ENCODE results near the gene ANAPC2.

The ANAPC2 gene, protein sequence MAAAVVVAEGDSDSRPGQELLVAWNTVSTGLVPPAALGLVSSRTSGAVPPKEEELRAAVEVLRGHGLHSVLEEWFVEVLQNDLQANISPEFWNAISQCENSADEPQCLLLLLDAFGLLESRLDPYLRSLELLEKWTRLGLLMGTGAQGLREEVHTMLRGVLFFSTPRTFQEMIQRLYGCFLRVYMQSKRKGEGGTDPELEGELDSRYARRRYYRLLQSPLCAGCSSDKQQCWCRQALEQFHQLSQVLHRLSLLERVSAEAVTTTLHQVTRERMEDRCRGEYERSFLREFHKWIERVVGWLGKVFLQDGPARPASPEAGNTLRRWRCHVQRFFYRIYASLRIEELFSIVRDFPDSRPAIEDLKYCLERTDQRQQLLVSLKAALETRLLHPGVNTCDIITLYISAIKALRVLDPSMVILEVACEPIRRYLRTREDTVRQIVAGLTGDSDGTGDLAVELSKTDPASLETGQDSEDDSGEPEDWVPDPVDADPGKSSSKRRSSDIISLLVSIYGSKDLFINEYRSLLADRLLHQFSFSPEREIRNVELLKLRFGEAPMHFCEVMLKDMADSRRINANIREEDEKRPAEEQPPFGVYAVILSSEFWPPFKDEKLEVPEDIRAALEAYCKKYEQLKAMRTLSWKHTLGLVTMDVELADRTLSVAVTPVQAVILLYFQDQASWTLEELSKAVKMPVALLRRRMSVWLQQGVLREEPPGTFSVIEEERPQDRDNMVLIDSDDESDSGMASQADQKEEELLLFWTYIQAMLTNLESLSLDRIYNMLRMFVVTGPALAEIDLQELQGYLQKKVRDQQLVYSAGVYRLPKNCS

DNA sequence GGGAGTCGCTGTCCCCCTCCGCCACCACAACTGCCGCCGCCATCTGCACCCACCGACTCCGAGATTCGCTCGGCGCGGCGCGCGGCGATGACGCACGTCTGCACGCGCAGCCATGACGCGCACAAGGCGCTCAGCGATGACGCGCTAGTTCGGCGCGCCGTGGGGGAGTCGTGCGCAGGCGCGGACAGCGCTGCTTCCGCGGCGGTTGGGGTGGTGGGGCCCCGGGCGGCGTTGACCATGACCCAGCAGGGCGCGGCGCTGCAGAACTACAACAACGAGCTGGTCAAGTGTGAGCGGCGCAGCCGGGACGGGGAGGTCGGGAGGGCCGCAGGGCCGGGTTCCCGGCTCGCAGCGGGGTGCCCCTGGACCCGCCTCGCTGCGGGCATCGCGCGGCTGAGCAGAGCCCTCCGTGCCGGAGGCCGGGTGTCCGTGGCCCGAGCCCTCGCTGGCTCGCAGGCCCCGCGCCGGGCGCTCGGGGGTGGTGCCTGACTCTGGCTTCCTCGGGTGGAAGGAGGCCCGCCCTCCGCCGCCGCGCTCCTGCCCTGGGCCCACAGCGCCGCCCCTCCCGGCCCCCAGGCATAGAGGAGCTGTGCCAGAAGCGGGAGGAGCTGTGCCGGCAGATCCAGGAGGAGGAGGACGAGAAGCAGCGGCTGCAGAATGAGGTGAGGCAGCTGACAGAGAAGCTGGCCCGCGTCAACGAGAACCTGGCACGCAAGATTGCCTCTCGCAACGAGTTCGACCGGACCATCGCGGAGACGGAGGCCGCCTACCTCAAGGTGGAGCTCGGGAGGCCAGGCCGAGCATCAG, at the start of gene ANAPC2, which contains the start of gene SSNA1:
Gene ANAPC2 (minus strand): TSS at position 71 of the 807 bp plus-strand sequence. CDS start 28 bp downstream, at position 43.
Gene SSNA1 (plus strand): TSS at position 187 of the 807 bp plus-strand sequence. CDS start 51 bp downstream, at position 238.
- H3K36me3 ChIP-seq: peaks cover 41 to 80% (median 62%) of the 10 kb centered on the region in 11 experiments
- peak within 1 kb of the TSS; percentile 93 to 100 (median 100) for H3K4me2 ChIP-seq
- peaks cover 12 to 96% (median 83%) of the 10 kb centered on the region in 11 experiments; a peak in 21 of 22 replicates for H4K20me1 ChIP-seq
- TF ChIP-seq Cebpa-rat (IDR thresholded peaks at IDR 0.05): no peak
- peak within 1 kb of the TSS; percentile 86 to 95 (median 93) for H3K9ac ChIP-seq
- peak within 1 kb of the TSS; percentile 83 to 99 (median 98) for H3K4me3 ChIP-seq
- peaks cover 48 to 70% (median 60%) of the 10 kb centered on the region in 10 experiments for H3K4me1 ChIP-seq
- no peaks in the 10 kb centered on the region for H3K27me3 ChIP-seq
- H3K9me3 ChIP-seq (replicated peaks in 1 of 11): no peaks in the 10 kb centered on the region
- peak within 1 kb of the TSS; percentile 82 to 94 (median 89) for H3K27ac ChIP-seq

DNA sequence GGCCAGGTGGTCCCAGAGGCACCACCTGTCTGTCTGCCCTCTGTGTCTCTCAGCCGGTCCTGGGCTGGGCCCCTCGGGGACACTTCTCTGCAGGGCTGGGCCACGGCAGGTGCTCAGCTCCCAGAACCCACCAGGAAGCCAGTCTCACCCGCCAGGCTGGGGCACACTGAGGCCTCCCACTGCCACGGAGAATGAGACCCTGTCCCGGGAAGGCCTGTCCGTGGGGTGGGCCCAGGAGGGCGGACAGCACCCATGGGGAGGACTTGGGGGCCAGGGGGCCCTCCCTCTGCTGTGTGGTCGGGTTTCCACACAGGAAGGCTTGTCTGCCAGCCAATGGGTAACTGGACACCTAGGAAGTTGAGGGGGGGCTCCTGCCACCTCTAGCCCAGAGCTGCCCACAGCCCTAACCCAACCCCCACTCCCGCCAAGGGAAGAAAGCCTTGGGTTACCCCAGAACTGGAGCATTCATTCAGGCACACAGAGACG, 48.6 kb upstream of the ANAPC2 start:
- Histone ChIP-seq H4K20me1 (peaks cover 5 to 55% (median 43%) of the 10 kb centered on the region in 11 experiments), H3K36me3 (peaks cover 3 to 5% (median 4%) of the 10 kb centered on the region in 11 experiments; a peak in 21 of 22 replicates), H3K4me1 (peaks cover 58 to 71% (median 66%) of the 10 kb centered on the region in 10 experiments), H3K27me3 (no peaks in the 10 kb centered on the region), H3K4me3 (peak overlapping the region in 8 of 10 experiments; percentile 23 to 40 (median 30); a peak in 6 of 20 replicates), H3K9ac (peak overlapping the region in 10 of 11 experiments; percentile 35 to 93 (median 66); a peak in 17 of 22 replicates), H3K9me3 (replicated peaks in 1 of 11) (peaks cover 0 to 3% (median 0%) of the 10 kb centered on the region in 11 experiments; a peak in 1 of 22 replicates), H3K4me2 (peak overlapping the region; percentile 90 to 98 (median 95)), H3K27ac (peak overlapping the region in 8 of 11 experiments; percentile 25 to 64 (median 46); a peak in 15 of 22 replicates)
- TF ChIP-seq Cebpa-rat (IDR thresholded peaks at IDR 0.05): no peak

DNA sequence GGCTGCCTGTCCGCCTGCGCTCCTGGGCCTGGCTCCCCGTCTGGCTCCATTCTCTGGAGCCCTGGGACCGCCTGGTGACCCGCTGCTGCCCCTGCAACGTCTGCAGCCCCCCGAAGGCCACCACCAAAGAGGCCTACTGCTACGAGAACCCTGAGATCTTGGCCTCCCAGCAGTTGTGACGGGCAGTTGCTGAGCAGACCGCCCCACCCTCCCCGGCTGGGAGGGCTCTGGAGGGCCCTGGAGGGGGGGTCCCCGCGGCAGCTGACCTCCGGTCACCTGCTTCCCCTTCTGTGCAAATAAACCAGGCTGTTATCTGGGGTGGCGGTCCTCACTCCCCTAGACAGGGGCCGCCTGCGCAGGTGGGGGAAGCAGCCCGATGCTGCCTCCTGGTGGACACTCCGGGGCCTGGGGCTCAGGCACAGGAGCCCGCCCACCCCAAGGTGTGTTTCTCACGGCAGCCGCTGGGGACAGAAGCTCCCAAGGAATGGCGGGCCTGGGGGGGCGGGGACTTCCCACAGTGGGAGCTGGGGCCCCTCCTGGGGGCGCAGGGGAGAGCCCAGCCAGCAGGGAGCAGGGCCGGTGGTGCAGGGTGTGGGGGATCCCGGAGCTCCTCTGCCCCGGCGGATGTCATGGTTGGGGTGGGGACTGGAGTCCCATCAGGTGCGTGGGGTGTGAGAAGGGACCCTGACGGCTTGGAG, 48.0 kb upstream of the ANAPC2 start:
- H3K9ac ChIP-seq: peak overlapping the region in 10 of 11 experiments; percentile 40 to 93 (median 67); a peak in 18 of 22 replicates
- H3K4me1 ChIP-seq: peaks cover 58 to 76% (median 70%) of the 10 kb centered on the region in 10 experiments
- no peak for TF ChIP-seq Cebpa-rat (IDR thresholded peaks at IDR 0.05)
- H3K27me3 ChIP-seq: no peaks in the 10 kb centered on the region
- H3K36me3 ChIP-seq: no peaks in the 10 kb centered on the region
- peak overlapping the region in 8 of 11 experiments; percentile 25 to 64 (median 46); a peak in 15 of 22 replicates for H3K27ac ChIP-seq
- no peaks in the 10 kb centered on the region for H3K9me3 ChIP-seq (replicated peaks in 1 of 11)
- H3K4me3 ChIP-seq: peak overlapping the region; percentile 1 to 56 (median 32); a peak in 12 of 20 replicates
- H4K20me1 ChIP-seq: peaks cover 0 to 49% (median 38%) of the 10 kb centered on the region in 11 experiments; a peak in 19 of 22 replicates
- peak overlapping the region; percentile 90 to 98 (median 95) for H3K4me2 ChIP-seq

DNA sequence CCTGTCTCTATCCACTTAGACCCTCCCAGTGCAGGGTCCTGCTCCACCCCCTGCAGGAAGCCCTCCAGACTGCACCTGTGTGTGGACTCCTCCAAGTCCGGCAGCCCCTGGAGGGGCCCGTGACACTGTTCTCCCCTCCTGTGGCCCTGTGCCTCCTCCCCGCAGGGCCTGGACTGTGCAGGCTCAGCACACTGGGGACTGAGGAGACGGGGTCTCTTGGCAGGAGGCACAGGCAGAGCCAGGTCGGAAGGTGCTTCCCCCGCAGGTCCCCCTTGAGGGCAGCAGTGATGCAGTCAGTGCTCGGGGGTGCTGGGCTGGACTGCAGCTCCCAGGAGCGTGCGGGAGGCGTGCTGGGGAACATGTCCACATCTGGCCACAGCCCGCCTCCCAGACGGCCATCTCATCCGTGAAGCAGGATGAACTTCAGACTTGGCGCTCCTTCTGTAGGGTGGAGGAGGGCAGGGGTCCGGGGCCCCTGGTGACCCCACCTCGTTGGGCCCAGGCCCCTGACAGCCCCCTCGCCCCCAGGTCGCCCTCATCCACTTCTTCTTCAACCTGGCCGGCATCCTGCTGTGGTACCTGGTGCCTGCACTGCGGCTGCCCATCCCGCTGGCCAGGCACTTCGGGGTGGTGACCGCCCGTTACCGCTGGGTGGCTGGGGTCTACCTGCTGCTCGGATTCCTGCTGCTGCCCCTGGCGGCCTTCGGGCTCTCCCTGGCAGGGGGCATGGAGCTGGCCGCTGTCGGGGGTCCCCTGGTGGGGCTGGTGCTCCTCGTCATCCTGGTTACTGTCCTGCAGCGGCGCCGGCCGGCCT, 47.3 kb upstream of the ANAPC2 start:
- Histone ChIP-seq H3K27me3 (no peaks in the 10 kb centered on the region), H3K9ac (peak overlapping the region in 10 of 11 experiments; percentile 8 to 71 (median 54); a peak in 16 of 22 replicates), H3K4me1 (peaks cover 58 to 78% (median 73%) of the 10 kb centered on the region in 10 experiments), H4K20me1 (peaks cover 0 to 47% (median 38%) of the 10 kb centered on the region in 11 experiments; a peak in 19 of 22 replicates), H3K9me3 (replicated peaks in 1 of 11) (no peaks in the 10 kb centered on the region), H3K4me2 (peak overlapping the region; percentile 90 to 98 (median 95)), H3K36me3 (no peaks in the 10 kb centered on the region), H3K27ac (peak overlapping the region in 6 of 11 experiments; percentile 15 to 44 (median 34); a peak in 7 of 22 replicates), H3K4me3 (peak overlapping the region in 6 of 10 experiments; percentile 1 to 56 (median 39); a peak in 9 of 20 replicates)
- no peak for TF ChIP-seq Cebpa-rat (IDR thresholded peaks at IDR 0.05)

DNA sequence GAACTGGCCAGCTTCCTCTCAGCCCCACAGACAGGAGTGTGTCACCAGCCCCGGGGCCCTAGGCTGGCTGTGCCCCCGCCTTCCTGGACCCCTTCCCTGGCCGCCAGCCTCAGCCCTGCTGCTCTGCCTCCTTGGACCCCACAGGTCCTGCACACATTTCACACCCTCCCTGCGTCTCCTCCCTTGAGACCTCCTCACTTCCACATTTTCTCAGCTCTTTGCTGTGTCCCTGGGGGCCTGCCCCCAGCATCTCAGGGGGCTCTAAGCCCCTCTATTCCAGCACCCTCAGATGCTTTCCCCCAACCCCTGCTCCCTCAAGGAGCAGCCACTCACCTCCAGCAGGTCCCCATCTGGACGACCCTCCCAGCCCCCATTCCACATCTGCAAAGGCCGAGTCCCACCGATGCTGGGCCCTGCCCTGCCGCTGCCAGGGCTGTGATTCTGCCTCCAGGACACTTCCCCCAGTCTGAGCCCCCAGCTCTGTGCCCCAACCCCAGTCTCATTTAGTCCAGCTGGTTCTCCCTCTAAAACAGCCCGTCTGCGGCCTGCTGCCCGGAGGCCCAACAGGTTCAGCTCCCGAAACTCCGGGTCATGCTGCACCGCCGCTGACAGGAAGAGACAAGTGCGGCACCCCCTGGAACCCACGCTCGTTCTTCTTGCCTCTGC, 46.5 kb upstream of the ANAPC2 start:
- TF ChIP-seq Cebpa-rat (IDR thresholded peaks at IDR 0.05): no peak
- Histone ChIP-seq H3K4me2 (peak overlapping the region; percentile 90 to 98 (median 95)), H3K27me3 (no peaks in the 10 kb centered on the region)

DNA sequence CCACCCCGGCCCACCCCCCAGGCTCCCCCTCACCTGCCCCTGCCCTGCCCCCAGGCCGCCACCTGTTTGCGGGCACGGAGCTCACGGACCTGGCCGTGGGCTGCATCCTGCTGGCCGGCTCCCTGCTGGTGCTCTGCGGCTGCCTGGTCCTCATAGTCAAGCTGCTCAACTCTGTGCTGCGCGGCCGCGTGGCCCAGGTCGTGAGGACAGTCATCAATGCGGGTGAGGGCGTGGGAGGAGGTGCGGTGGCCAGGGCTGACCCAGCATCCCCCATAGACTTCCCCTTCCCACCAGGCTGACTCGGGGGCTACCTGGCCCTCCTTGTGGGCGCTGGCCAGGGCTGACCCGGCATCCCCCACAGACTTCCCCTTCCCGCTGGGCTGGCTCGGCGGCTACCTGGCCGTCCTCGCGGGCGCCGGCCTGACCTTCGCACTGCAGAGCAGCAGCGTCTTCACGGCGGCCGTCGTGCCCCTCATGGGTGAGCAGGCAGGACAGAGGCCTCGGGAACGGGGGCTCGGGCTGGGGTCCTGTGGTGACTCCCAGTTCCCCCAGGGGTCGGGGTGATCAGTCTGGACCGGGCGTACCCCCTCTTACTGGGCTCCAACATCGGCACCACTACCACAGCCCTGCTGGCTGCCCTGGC, 45.8 kb upstream of the ANAPC2 start:
- H3K27ac ChIP-seq: 0 out of 22 replicates have a peak overlapping the region, but pooled peaks of 1 of the 11 experiments have one; percentile 7
- H3K9ac ChIP-seq: peak overlapping the region in 7 of 11 experiments; percentile 15 to 71 (median 46); a peak in 9 of 22 replicates
- peak overlapping the region in 1 of 10 experiments; percentile 56; a peak in 3 of 20 replicates for H3K4me3 ChIP-seq
- no peaks in the 10 kb centered on the region for H3K9me3 ChIP-seq (replicated peaks in 1 of 11)
- no peaks in the 10 kb centered on the region for H3K27me3 ChIP-seq
- H3K4me2 ChIP-seq: peak overlapping the region; percentile 90 to 98 (median 95)
- no peak for TF ChIP-seq Cebpa-rat (IDR thresholded peaks at IDR 0.05)
- no peaks in the 10 kb centered on the region for H3K36me3 ChIP-seq
- peaks cover 61 to 83% (median 79%) of the 10 kb centered on the region in 10 experiments for H3K4me1 ChIP-seq
- peaks cover 0 to 47% (median 38%) of the 10 kb centered on the region in 11 experiments; a peak in 19 of 22 replicates for H4K20me1 ChIP-seq

More for the DNA sequence above, 46.5 kb upstream of the ANAPC2 start:
- no peaks in the 10 kb centered on the region for H3K36me3 ChIP-seq
- H4K20me1 ChIP-seq: peaks cover 0 to 47% (median 38%) of the 10 kb centered on the region in 11 experiments; a peak in 19 of 22 replicates
- no peaks in the 10 kb centered on the region for H3K9me3 ChIP-seq (replicated peaks in 1 of 11)
- peak overlapping the region in 7 of 11 experiments; percentile 15 to 71 (median 58); a peak in 9 of 22 replicates for H3K9ac ChIP-seq
- H3K4me3 ChIP-seq: peak overlapping the region in 4 of 10 experiments; percentile 4 to 56 (median 44); a peak in 6 of 20 replicates
- H3K4me1 ChIP-seq: peaks cover 63 to 83% (median 79%) of the 10 kb centered on the region in 10 experiments
- H3K27ac ChIP-seq: 0 out of 22 replicates have a peak overlapping the region, but pooled peaks of 1 of the 11 experiments have one; percentile 7

Measured in BLaER1 treated with 17β-estradiol and CSF1 and Interleukin-3, amounts not matched to agents 10 nM and 100 nM (cell line).